Fibroblast of lung (primary cell): ENCODE measurements around the gene GNAT1. TPM values are rescaled to one million over a fixed set of nuclear protein-coding genes. Genes with fewer than 3 reads are reported as not detected.

ENCODE experiments used
- DNase-seq, 2 donors: peaks; one replicate each; pipeline versions ENCODE4 v3.0.0 to v3.0.0-alpha.2; 2010; ENCODE audit warnings: low read depth in 2 of 2
- H2AFZ ChIP-seq: 2 replicates; pipeline ENCODE4 v1.5.1; 2012; ENCODE audit warnings: low read length, control low read depth, inconsistent platforms
- H3K27ac ChIP-seq: 2 replicates; pipeline ENCODE4 v1.5.1; 2011; ENCODE audit warnings: low read length, control low read depth; ENCODE audit not compliant: insufficient read depth
- H3K27me3 ChIP-seq: 2 replicates; pipeline ENCODE4 v1.5.1; 2011; ENCODE audit warnings: mild to moderate bottlenecking, low read length; ENCODE audit not compliant: control insufficient read depth, insufficient read depth
- H3K36me3 ChIP-seq: 2 replicates; pipeline ENCODE4 v1.5.1; 2011; ENCODE audit warnings: low read length; ENCODE audit not compliant: control insufficient read depth, insufficient read depth
- H3K4me1 ChIP-seq: 2 replicates; pipeline ENCODE4 v1.5.1; 2011; ENCODE audit warnings: low read length; ENCODE audit not compliant: control insufficient read depth, insufficient read depth; ENCODE audit errors: extremely low read depth
- H3K4me2 ChIP-seq: 2 replicates; pipeline ENCODE4 v1.5.1; 2011; ENCODE audit warnings: low read length, control low read depth; ENCODE audit not compliant: insufficient read depth; ENCODE audit errors: extremely low read depth
- H3K4me3 ChIP-seq, 4 experiments: fragments of 200-600 bp in 1 of 4; sonication (generic) in 1 of 4; replicated peaks in 1 of 4; 2 replicates each; pipeline ENCODE4 v1.5.1; 2011 to 2016; ENCODE audit warnings: low read length in 4 of 4, low read depth in 3 of 4, mild to moderate bottlenecking in 3 of 4, control low read depth in 2 of 4, inconsistent platforms in 1 of 4, mixed read lengths in 1 of 4; ENCODE audit not compliant: insufficient read depth in 1 of 4; ENCODE audit errors: control extremely low read depth in 1 of 4
- H3K79me2 ChIP-seq: 2 replicates; pipeline ENCODE4 v1.5.1; 2012; ENCODE audit warnings: mild to moderate bottlenecking, low read length, inconsistent platforms; ENCODE audit not compliant: control insufficient read depth, insufficient read depth
- H3K9ac ChIP-seq: 2 replicates; pipeline ENCODE4 v1.5.1; 2011; ENCODE audit warnings: mild to moderate bottlenecking, low read length, control low read depth; ENCODE audit not compliant: insufficient read depth
- H3K9me3 ChIP-seq: 2 replicates; pipeline ENCODE4 v1.5.1; 2012; ENCODE audit warnings: low read depth, low read length; ENCODE audit not compliant: control insufficient read depth, insufficient read depth
- H4K20me1 ChIP-seq: 2 replicates; pipeline ENCODE4 v1.5.1; 2011; ENCODE audit warnings: low read length; ENCODE audit not compliant: control insufficient read depth, insufficient read depth; ENCODE audit errors: extremely low read depth
- EZH2 ChIP-seq: IDR thresholded peaks from 2 replicates; pipeline ENCODE4 v1.5.1; 2012; ENCODE audit warnings: low read length, control low read depth, mild to moderate bottlenecking; ENCODE audit errors: missing control alignments
- polyA plus RNA-seq, 2 donors: library from polyadenylated mRNA; depleted of rRNA in 1 of 2; stranded (reverse) in 1 of 2; unstranded in 1 of 2; fragments of >200 nt; gene quantifications; 2 replicates each; pipeline ENCODE4 v1.2.1, GENCODE V29; 2011 to 2012; ENCODE audit warnings: missing spikeins in 1 of 2
- total RNA-seq: library from RNA; depleted of rRNA; stranded (reverse); fragments of >200 nt; gene quantifications from 2 replicates; pipeline ENCODE4 v1.2.1, GENCODE V29; 2014
- TF ChIP-seq, protein P1 (sequence below), 2 donors: IDR thresholded peaks in 1 of 2; conservative IDR thresholded peaks in 1 of 2; 1 replicate in 1 of 2; 2 replicates in 1 of 2; pipeline ENCODE4 v1.5.1; 2011 to 2012; ENCODE audit warnings: low read length in 2 of 2, control low read depth in 1 of 2, inconsistent platforms in 1 of 2, low read depth in 1 of 2, mild to moderate bottlenecking in 1 of 2

The GNAT1 gene
- total and polyA plus RNA-seq, 2 donors (not counting 1 experiment from before 2014, with no cell fraction given) = not detected

- H3K9me3 ChIP-seq = no peaks in the 10 kb centered on the region
- TF ChIP-seq, protein P1, sequence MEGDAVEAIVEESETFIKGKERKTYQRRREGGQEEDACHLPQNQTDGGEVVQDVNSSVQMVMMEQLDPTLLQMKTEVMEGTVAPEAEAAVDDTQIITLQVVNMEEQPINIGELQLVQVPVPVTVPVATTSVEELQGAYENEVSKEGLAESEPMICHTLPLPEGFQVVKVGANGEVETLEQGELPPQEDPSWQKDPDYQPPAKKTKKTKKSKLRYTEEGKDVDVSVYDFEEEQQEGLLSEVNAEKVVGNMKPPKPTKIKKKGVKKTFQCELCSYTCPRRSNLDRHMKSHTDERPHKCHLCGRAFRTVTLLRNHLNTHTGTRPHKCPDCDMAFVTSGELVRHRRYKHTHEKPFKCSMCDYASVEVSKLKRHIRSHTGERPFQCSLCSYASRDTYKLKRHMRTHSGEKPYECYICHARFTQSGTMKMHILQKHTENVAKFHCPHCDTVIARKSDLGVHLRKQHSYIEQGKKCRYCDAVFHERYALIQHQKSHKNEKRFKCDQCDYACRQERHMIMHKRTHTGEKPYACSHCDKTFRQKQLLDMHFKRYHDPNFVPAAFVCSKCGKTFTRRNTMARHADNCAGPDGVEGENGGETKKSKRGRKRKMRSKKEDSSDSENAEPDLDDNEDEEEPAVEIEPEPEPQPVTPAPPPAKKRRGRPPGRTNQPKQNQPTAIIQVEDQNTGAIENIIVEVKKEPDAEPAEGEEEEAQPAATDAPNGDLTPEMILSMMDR (conservative IDR thresholded peaks at IDR 0.05 in 1 of 2, IDR thresholded peaks at IDR 0.05 in 1 of 2; ENCODE audit: low read depth in 1 of 2, low read length in 2 of 2) = peak; percentile 94 to 96
- no peak for TF ChIP-seq EZH2
- no peak overlapping the region for H3K9ac ChIP-seq
- no peaks in the 10 kb centered on the region for H4K20me1 ChIP-seq
- H3K79me2 ChIP-seq = no peaks in the 10 kb centered on the region
- no peak overlapping the region for H3K4me3 ChIP-seq
- DNase-seq = peak; percentile 72 to 84
- no peak overlapping the region for H3K4me2 ChIP-seq
- peaks cover 7% of the 10 kb centered on the region for H3K27me3 ChIP-seq
- no peaks in the 10 kb centered on the region for H3K36me3 ChIP-seq
- H3K27ac ChIP-seq = no peak overlapping the region
- H3K4me1 ChIP-seq = no peaks in the 10 kb centered on the region
- H2AFZ ChIP-seq = no peak overlapping the region
Observed at GRCh38 chr3:50189274-50189673, 2.1 kb upstream of the GNAT1 start.

- Histone ChIP-seq H3K9me3 (no peaks in the 10 kb centered on the region), H3K9ac (no peak overlapping the region), H3K4me2 (no peak overlapping the region)
Observed at GRCh38 chr3:50189989-50190388, 1.4 kb upstream of the GNAT1 start.

GRCh38 chr3:50192124-50192523 lies 714 bp downstream of the GNAT1 start:
- Histone ChIP-seq H4K20me1 (no peaks in the 10 kb centered on the region), H2AFZ (no peak overlapping the region), H3K9ac (no peak overlapping the region), H3K27me3 (peaks cover 16% of the 10 kb centered on the region), H3K4me2 (no peak overlapping the region), H3K36me3 (no peaks in the 10 kb centered on the region), H3K27ac (no peak overlapping the region), H3K4me1 (no peaks in the 10 kb centered on the region), H3K4me3 (no peak overlapping the region), H3K79me2 (no peaks in the 10 kb centered on the region), H3K9me3 (no peaks in the 10 kb centered on the region)
- DNase-seq = no peak
- TF ChIP-seq, protein P1 (conservative IDR thresholded peaks at IDR 0.05 in 1 of 2, IDR thresholded peaks at IDR 0.05 in 1 of 2; ENCODE audit: low read depth in 1 of 2, low read length in 2 of 2) = no peak

More at GRCh38 chr3:50189989-50190388, 1.4 kb upstream of the GNAT1 start:
- Histone ChIP-seq H4K20me1 (no peaks in the 10 kb centered on the region), H3K36me3 (no peaks in the 10 kb centered on the region), H3K27ac (no peak overlapping the region), H2AFZ (no peak overlapping the region), H3K4me3 (no peak overlapping the region), H3K27me3 (peaks cover 9% of the 10 kb centered on the region), H3K4me1 (no peaks in the 10 kb centered on the region), H3K79me2 (no peaks in the 10 kb centered on the region)
- TF ChIP-seq, protein P1 (conservative IDR thresholded peaks at IDR 0.05 in 1 of 2, IDR thresholded peaks at IDR 0.05 in 1 of 2; ENCODE audit: low read depth in 1 of 2, low read length in 2 of 2) = no peak
- TF ChIP-seq EZH2 = no peak
- DNase-seq = no peak
